Mammary epithelial cell (primary cell): ENCODE measurements around the gene SRGAP1.
"Not testable (repeated sequence)": the region's sequence is repeated elsewhere in the genome, so short reads cannot be mapped to it uniquely, and the experiment has no call there.

Source experiments
- CTCF ChIP-seq, 2 donors: IDR thresholded peaks in 1 of 2; conservative IDR thresholded peaks in 1 of 2; 2 replicates each; pipeline ENCODE4 v1.5.1; 2011 to 2012; ENCODE audit warnings: inconsistent platforms in 2 of 2, low read length in 2 of 2, mild to moderate bottlenecking in 2 of 2, control low read depth in 1 of 2, low read depth in 1 of 2; ENCODE audit not compliant: insufficient read depth in 1 of 2; ENCODE audit errors: extremely low read depth in 1 of 2
- EZH2 ChIP-seq: IDR thresholded peaks from 2 replicates; pipeline ENCODE4 v1.6.1; 2012; ENCODE audit warnings: low read length, inconsistent platforms, borderline replicate concordance

- TF ChIP-seq CTCF (conservative IDR thresholded peaks at IDR 0.05 in 1 of 2, IDR thresholded peaks at IDR 0.05 in 1 of 2; ENCODE audit: extremely low read depth in 1 of 2, insufficient read depth in 1 of 2, low read depth in 1 of 2, low read length in 2 of 2); EZH2: not testable (repeated sequence)
Observed at GRCh38 chr12:64034056-64034455, 189.6 kb downstream of the SRGAP1 start.
